GM12873 (cell line): ENCODE measurements around the gene MGRN1.

Experiments used
- TF ChIP-seq, protein P1 (sequence below): IDR thresholded peaks from 2 replicates; pipeline ENCODE4 v1.5.1; 2012; ENCODE audit warnings: low read depth, mild to moderate bottlenecking, moderate library complexity, low read length, control low read depth; ENCODE audit not compliant: insufficient read depth; ENCODE audit errors: missing control alignments

Gene MGRN1

DNA sequence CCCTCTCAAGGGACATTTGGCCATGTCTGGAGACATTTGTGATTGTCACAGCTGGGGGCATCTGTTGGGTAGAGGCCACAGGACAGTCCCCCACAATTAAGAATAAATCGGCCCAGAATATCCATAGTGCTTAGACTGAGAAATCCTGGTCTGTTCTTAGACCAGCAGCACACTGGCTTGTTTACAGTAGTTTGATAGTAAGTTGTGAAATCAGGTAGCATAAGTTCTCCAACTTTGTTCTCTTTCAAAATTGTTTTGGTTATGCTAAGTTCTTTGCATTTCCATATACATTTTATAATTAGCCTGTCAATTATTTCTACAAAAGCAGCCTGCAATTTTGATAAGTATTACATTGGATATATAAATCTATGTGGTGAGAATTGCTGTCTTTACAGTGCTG is 6.8 kb downstream of the MGRN1 start:
- TF ChIP-seq, protein P1, sequence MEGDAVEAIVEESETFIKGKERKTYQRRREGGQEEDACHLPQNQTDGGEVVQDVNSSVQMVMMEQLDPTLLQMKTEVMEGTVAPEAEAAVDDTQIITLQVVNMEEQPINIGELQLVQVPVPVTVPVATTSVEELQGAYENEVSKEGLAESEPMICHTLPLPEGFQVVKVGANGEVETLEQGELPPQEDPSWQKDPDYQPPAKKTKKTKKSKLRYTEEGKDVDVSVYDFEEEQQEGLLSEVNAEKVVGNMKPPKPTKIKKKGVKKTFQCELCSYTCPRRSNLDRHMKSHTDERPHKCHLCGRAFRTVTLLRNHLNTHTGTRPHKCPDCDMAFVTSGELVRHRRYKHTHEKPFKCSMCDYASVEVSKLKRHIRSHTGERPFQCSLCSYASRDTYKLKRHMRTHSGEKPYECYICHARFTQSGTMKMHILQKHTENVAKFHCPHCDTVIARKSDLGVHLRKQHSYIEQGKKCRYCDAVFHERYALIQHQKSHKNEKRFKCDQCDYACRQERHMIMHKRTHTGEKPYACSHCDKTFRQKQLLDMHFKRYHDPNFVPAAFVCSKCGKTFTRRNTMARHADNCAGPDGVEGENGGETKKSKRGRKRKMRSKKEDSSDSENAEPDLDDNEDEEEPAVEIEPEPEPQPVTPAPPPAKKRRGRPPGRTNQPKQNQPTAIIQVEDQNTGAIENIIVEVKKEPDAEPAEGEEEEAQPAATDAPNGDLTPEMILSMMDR = no peak

DNA sequence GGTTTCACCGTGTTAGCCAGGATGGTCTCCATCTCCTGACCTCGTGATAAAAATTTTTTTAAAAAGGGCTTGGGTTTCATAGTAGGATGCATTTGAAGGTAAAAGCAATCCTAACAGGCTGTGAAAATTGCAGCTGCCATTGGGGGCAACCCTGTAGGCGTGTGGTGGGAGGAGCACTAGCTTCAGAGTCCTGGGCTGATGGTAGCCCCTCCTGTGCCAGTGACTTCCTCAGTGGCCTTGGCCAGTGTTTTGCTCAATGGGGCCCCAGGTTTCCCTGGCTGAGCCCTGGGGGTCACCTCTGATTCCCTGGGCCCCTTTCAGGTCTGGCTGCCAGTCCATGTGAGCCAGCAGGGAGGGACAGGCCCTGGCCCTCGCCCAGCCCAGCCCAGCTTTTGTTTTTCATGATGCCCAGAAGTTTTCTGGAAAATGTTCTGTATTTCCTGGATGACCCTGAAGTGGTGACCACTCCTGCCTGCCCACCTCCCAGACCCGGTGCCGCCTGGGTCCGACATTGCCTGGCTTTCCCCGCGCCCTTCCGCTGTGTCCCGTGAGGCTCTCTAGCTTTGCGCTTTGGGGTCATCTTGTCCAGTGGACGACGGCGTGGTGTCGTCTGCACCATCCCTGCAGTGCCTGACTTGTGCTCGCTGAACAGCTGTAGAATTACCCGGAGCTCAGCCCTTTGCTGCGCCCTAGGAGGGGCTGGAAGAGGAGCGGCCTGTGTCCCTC is 9.4 kb downstream of the MGRN1 start:
- TF ChIP-seq, protein P1 = no peak

DNA sequence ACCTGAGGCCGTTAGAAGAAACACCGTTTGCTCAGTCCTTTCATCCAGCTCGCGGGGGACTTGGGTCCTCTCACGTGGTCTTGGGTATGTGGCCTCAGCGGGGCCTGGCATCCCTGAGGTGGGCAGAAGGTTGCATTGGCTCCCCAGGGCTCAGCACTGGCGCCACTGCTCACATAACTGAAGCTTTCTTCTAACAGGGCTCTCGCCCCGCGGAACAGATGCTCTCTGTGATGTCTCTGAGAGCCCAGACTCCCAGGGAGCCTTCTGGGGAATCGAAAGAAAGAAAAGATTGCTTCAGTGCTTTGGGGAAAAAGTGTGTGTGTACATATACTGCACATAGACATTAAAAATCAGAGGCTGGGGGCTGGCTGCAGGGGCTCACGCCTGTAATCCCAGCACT is 10.1 kb downstream of the MGRN1 start:
- TF ChIP-seq, protein P1 = no peak

DNA sequence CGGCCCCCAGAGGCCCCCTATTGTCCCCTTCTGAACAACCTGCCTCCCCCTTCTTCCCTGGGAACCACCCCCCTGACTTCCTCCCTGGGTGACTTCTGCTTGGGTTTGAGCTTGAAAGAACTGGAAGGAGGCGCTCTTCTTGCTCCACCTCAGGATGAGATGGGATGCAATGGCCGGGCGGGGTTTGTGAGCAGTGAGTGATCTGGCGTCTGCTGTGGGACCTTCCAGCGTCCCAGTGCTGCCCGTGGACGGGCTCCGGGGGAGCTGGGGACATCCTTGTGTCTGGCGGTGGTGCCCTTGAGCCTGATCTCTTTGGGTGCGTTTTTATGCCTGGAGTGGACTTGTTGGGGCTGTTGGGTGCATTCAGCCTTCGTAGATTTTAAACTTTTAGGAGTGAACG is 11.6 kb downstream of the MGRN1 start:
- TF ChIP-seq, protein P1 = no peak

DNA sequence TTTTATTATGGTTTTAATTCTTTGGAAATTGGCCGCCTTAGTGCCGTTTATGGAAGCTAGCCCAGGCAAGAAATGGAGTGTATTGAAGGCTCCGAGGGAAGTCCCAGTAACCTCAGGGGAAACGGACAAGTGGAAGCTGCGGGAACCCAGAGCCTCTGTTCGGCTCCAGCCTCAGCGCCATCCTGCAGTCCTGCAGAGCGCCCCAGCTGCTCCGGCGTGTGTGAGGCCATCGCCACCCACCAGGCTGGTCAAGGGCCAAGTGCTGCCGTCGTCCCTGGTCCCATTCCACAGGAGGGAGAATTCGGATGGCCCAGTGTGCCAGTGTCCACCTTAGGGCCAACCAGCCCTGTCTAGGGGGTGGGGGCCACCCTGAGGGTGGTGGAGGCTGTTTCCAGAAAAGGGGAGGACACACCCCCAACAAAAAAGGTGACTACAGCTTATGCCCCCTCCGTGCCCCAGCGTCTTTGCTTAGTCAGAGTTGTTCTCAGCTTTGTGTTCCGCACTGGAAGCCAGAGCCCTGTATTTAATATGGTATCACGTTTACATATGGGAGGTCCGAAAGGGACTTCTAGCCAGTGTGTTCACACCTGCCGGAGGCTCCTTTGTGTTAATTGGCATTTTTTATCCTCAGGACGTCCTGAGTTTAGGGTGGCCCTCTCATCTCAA is 13.0 kb downstream of the MGRN1 start:
- TF ChIP-seq, protein P1 = no peak

DNA sequence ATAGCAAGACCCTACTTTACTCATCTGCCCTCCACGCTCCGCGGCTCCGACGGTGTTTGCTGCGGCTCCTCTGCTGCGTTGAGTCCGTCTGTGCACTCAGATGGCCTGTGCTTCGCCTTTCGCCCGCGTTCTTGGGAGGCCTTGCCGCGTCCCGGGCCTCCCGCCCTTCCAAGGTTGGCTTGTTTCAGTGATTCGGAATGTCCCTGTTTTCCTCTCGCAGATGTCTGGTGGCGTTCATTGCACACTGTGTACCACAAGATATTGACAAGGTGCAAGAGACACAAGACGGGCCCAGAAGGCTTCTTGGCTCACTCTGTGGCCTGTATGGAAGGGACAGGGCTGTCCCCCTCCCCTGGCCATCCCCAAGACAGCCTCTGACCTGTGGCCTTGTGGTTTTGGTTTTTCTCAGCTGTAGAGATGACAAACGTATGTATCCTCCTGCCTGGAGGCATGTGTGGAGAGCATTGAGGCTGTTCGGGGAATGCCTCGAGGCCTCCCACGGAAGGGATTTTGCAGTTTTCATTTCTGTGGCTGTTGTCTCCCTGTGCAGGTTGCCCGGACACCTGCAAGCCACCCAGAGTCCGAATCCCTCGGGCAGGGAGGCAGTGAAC is 15.4 kb downstream of the MGRN1 start:
- TF ChIP-seq, protein P1 = no peak

DNA sequence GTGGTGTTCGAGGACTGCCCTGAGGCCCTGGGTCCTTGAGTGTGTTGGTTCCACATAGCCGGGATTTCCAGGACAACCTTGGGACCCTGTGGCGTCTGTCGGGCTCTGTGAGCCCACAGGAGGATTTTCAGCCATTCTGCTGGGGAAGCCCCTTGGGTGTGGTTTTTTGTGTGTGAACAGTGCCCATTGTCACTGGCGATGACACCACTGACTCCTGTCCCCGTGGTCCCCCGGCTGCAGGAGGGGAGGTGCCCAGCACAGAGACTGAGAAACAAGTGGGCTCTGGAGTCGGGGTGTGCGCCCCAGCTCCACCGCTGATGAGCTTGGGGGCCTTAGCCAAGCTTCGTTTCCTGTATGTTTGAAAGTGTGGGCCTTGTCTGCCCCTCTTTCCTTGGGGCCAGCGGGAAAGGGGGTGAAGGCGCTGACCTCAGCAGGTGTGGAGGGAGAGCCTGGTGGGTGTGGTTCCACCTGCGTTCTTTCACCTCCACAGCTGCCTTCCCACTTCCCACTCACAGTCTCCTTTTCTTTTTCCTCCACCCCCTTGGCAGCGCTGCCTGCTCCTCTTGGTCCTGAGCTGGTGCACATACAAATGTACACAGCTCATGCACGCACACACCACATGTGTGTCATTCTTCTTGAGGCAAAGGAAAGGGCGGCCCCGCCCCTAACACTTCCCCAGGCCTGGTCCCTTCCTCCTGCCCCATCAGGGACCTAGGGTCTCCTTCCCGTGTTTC is 16.1 kb downstream of the MGRN1 start:
- TF ChIP-seq, protein P1 = no peak
